SJCRH30 (cell line): ENCODE results near the gene ZNF831. TPM values are rescaled to one million over a fixed set of nuclear protein-coding genes. Genes with fewer than 3 reads are reported as not detected.

Experiments
- DNase-seq, 2 experiments: peaks; one replicate each; pipeline ENCODE4 v3.0.0-alpha.2; 2015 to 2020
- H3K27ac ChIP-seq: fragments of 250-450 bp; sonication (Bioruptor Pico); 2 replicates; pipeline ENCODE4 v1.5.1; 2020; ENCODE audit warnings: mild to moderate bottlenecking, moderate library complexity
- H3K27me3 ChIP-seq: fragments of 250-450 bp; sonication (Bioruptor Pico); 2 replicates; pipeline ENCODE4 v1.5.1; 2020; ENCODE audit warnings: mild to moderate bottlenecking, moderate library complexity
- H3K36me3 ChIP-seq: fragments of 250-450 bp; sonication (Bioruptor Pico); 2 replicates; pipeline ENCODE4 v1.5.1; 2020; ENCODE audit warnings: mild to moderate bottlenecking, moderate library complexity
- H3K4me1 ChIP-seq: fragments of 250-450 bp; sonication (Bioruptor Pico); 2 replicates; pipeline ENCODE4 v1.5.1; 2020; ENCODE audit warnings: mild to moderate bottlenecking, moderate library complexity
- H3K4me3 ChIP-seq: fragments of 250-450 bp; sonication (Bioruptor Pico); 2 replicates; pipeline ENCODE4 v1.5.1; 2020; ENCODE audit warnings: mild to moderate bottlenecking, moderate library complexity
- H3K9me3 ChIP-seq: fragments of 250-450 bp; sonication (Bioruptor Pico); replicated peaks from 2 replicates; pipeline ENCODE4 v1.5.1; 2020; ENCODE audit warnings: mild to moderate bottlenecking, moderate library complexity
- total RNA-seq: library from RNA; depleted of rRNA; stranded (reverse); fragments of >200 nt; shearing (Covaris generic); gene quantifications from 2 replicates; pipeline ENCODE4 v1.2.3, GENCODE V29; 2014

The ZNF831 gene
- total RNA-seq, 1 experiment from 2014 or later: 0.59 TPM

GRCh38 chr20:59175861-59176260, 12.2 kb downstream of the ZNF831 start:
- no peak overlapping the region for H3K4me3 ChIP-seq
- no peaks in the 10 kb centered on the region for H3K4me1 ChIP-seq
- no peaks in the 10 kb centered on the region for H3K27me3 ChIP-seq
- DNase-seq: no peak
- no peaks in the 10 kb centered on the region for H3K36me3 ChIP-seq
- H3K9me3 ChIP-seq: no peaks in the 10 kb centered on the region
- no peak overlapping the region for H3K27ac ChIP-seq

GRCh38 chr20:59176812-59177211, 13.2 kb downstream of the ZNF831 start:
- H3K27me3 ChIP-seq: no peaks in the 10 kb centered on the region
- DNase-seq: no peak
- no peak overlapping the region for H3K27ac ChIP-seq
- H3K36me3 ChIP-seq: no peaks in the 10 kb centered on the region
- H3K4me3 ChIP-seq: no peak overlapping the region
- H3K4me1 ChIP-seq: no peaks in the 10 kb centered on the region
- H3K9me3 ChIP-seq: 0 out of 2 replicates have a peak, but pooled peaks cover 4% of the 10 kb centered on the region

- no peaks in the 10 kb centered on the region for H3K36me3 ChIP-seq
- H3K4me1 ChIP-seq: no peaks in the 10 kb centered on the region
- DNase-seq: no peak
- H3K9me3 ChIP-seq: 0 out of 2 replicates have a peak, but pooled peaks cover 6% of the 10 kb centered on the region
- H3K27me3 ChIP-seq: no peaks in the 10 kb centered on the region
- no peak overlapping the region for H3K27ac ChIP-seq
- H3K4me3 ChIP-seq: no peak overlapping the region
Observed at GRCh38 chr20:59177266-59178250, 13.9 kb downstream of the ZNF831 start.

GRCh38 chr20:59178983-59179595, 15.5 kb downstream of the ZNF831 start:
- H3K4me3 ChIP-seq: no peak overlapping the region
- H3K27ac ChIP-seq: no peak overlapping the region
- DNase-seq: no peak
- H3K36me3 ChIP-seq: no peaks in the 10 kb centered on the region
- H3K9me3 ChIP-seq: 0 out of 2 replicates have a peak, but pooled peaks cover 6% of the 10 kb centered on the region
- H3K27me3 ChIP-seq: no peaks in the 10 kb centered on the region
- H3K4me1 ChIP-seq: no peaks in the 10 kb centered on the region

GRCh38 chr20:59179988-59180387, 16.4 kb downstream of the ZNF831 start:
- Histone ChIP-seq H3K27ac (no peak overlapping the region), H3K4me3 (no peak overlapping the region)

GRCh38 chr20:59181936-59182335, 18.3 kb downstream of the ZNF831 start:
- Histone ChIP-seq H3K27me3 (peaks cover 11% of the 10 kb centered on the region), H3K27ac (no peak overlapping the region), H3K9me3 (0 out of 2 replicates have a peak, but pooled peaks cover 6% of the 10 kb centered on the region), H3K4me3 (no peak overlapping the region), H3K36me3 (no peaks in the 10 kb centered on the region), H3K4me1 (peaks cover 5% of the 10 kb centered on the region)
- DNase-seq: no peak

More at GRCh38 chr20:59179988-59180387, 16.4 kb downstream of the ZNF831 start:
- Histone ChIP-seq H3K9me3 (0 out of 2 replicates have a peak, but pooled peaks cover 6% of the 10 kb centered on the region), H3K4me1 (no peaks in the 10 kb centered on the region), H3K27me3 (no peaks in the 10 kb centered on the region), H3K36me3 (no peaks in the 10 kb centered on the region)
- DNase-seq: no peak

- peaks cover 5% of the 10 kb centered on the region for H3K4me1 ChIP-seq
- peaks cover 6% of the 10 kb centered on the region; the same call in 1 of the 2 replicates for H3K9me3 ChIP-seq
- peaks cover 11% of the 10 kb centered on the region for H3K27me3 ChIP-seq
- no peak overlapping the region for H3K4me3 ChIP-seq
- no peak overlapping the region for H3K27ac ChIP-seq
- no peak for DNase-seq
- no peaks in the 10 kb centered on the region for H3K36me3 ChIP-seq
Observed at GRCh38 chr20:59182401-59183044, 18.9 kb downstream of the ZNF831 start.

GRCh38 chr20:59183751-59184150, 20.1 kb downstream of the ZNF831 start:
- Histone ChIP-seq H3K36me3 (no peaks in the 10 kb centered on the region), H3K9me3 (peaks cover 6% of the 10 kb centered on the region; the same call in 1 of the 2 replicates), H3K27me3 (peaks cover 11% of the 10 kb centered on the region), H3K4me1 (peaks cover 5% of the 10 kb centered on the region), H3K4me3 (no peak overlapping the region), H3K27ac (no peak overlapping the region)
- no peak for DNase-seq

GRCh38 chr20:59184880-59185447, 21.3 kb downstream of the ZNF831 start:
- Histone ChIP-seq H3K36me3 (no peaks in the 10 kb centered on the region), H3K4me3 (no peak overlapping the region), H3K4me1 (peaks cover 5% of the 10 kb centered on the region), H3K9me3 (peaks cover 6% of the 10 kb centered on the region; the same call in 1 of the 2 replicates), H3K27me3 (peaks cover 11% of the 10 kb centered on the region), H3K27ac (no peak overlapping the region)
- DNase-seq: peak; percentile 48 to 68

GRCh38 chr20:59185809-59186208, 22.2 kb downstream of the ZNF831 start:
- DNase-seq: peak in 1 of 2 experiments; percentile 42
- Histone ChIP-seq H3K27ac (no peak overlapping the region), H3K4me1 (peaks cover 5% of the 10 kb centered on the region), H3K27me3 (peaks cover 11% of the 10 kb centered on the region), H3K4me3 (no peak overlapping the region), H3K9me3 (peaks cover 6% of the 10 kb centered on the region; the same call in 1 of the 2 replicates), H3K36me3 (no peaks in the 10 kb centered on the region)

- DNase-seq: no peak
- Histone ChIP-seq H3K9me3 (no peaks in the 10 kb centered on the region; the same call in 1 of the 2 replicates), H3K4me1 (peaks cover under 1% of the 10 kb centered on the region; the same call in 1 of the 2 replicates), H3K27me3 (peaks cover 11% of the 10 kb centered on the region), H3K4me3 (no peak overlapping the region), H3K27ac (no peak overlapping the region), H3K36me3 (no peaks in the 10 kb centered on the region)
Observed at GRCh38 chr20:59190466-59190865, 26.8 kb downstream of the ZNF831 start.

GRCh38 chr20:59191036-59191755, 27.6 kb downstream of the ZNF831 start:
- Histone ChIP-seq H3K4me3 (no peak overlapping the region), H3K9me3 (no peaks in the 10 kb centered on the region; the same call in 1 of the 2 replicates), H3K36me3 (no peaks in the 10 kb centered on the region), H3K27me3 (peaks cover 5% of the 10 kb centered on the region; the same call in 1 of the 2 replicates), H3K4me1 (no peaks in the 10 kb centered on the region), H3K27ac (no peak overlapping the region)
- DNase-seq: no peak

GRCh38 chr20:59191756-59192532, 28.3 kb downstream of the ZNF831 start:
- Histone ChIP-seq H3K4me3 (no peak overlapping the region), H3K27ac (no peak overlapping the region), H3K4me1 (no peaks in the 10 kb centered on the region), H3K36me3 (no peaks in the 10 kb centered on the region), H3K27me3 (no peaks in the 10 kb centered on the region), H3K9me3 (no peaks in the 10 kb centered on the region; the same call in 1 of the 2 replicates)
- no peak for DNase-seq
